Neural cell (in vitro differentiated cells): ENCODE results near the gene LCN9.

Experiments used
- CTCF ChIP-seq: fragments of 450-650 bp; IDR thresholded peaks from 2 replicates; pipeline ENCODE4 v1.5.1; 2014; ENCODE audit warnings: antibody characterized with exemption, mild to moderate bottlenecking, moderate library complexity; ENCODE audit not compliant: poor library complexity, severe bottlenecking
- EP300 ChIP-seq: fragments of 450-650 bp; conservative IDR thresholded peaks from 2 replicates; pipeline ENCODE4 v1.6.1; 2014; ENCODE audit warnings: antibody characterized with exemption, mild to moderate bottlenecking, moderate library complexity; ENCODE audit not compliant: poor library complexity, severe bottlenecking
- EZH2 ChIP-seq: fragments of 200-600, 300-800 bp; shearing (Covaris generic), sonication (generic); IDR thresholded peaks from 2 replicates; pipeline ENCODE4 v1.6.1; 2014; ENCODE audit warnings: antibody characterized with exemption, low read length, borderline replicate concordance, mild to moderate bottlenecking; ENCODE audit not compliant: insufficient read depth, poor library complexity, severe bottlenecking
- POLR2AphosphoS5 ChIP-seq: IDR thresholded peaks from 2 replicates; pipeline ENCODE4 v1.6.1; 2012
- REST ChIP-seq: IDR thresholded peaks from 2 replicates; pipeline ENCODE4 v1.6.1; 2012; ENCODE audit warnings: borderline replicate concordance

- TF ChIP-seq REST (no peak), CTCF (no peak), POLR2AphosphoS5 (no peak), EZH2 (no peak), EP300 (no peak)
These were observed 25.9 kb downstream of the LCN9 start for GRCh38 chr9:135689011-135689410.
